HTERT RPE-1 (cell line): ENCODE results near the gene TFCP2L1.

Experiments used
- in situ Hi-C: fragments of 300-500 bp; cut with MboI; formaldehyde crosslinking; loops from 4 replicates; pipeline ENCODE4 v1.14.3; 2020; ENCODE audit warnings: low sequenced_read_pairs

Gene TFCP2L1

GRCh38 chr2:121243821-121244460, 41.1 kb downstream of the TFCP2L1 start:
- in situ Hi-C loops, result no loop called here

GRCh38 chr2:121242976-121243375, 42.0 kb downstream of the TFCP2L1 start:
- in situ Hi-C loops, result no loop called here

- in situ Hi-C loops, result no loop called here
These were observed 42.7 kb downstream of the TFCP2L1 start for GRCh38 chr2:121242175-121242875.

- in situ Hi-C loops, result no loop called here
These were observed 43.5 kb downstream of the TFCP2L1 start for GRCh38 chr2:121241466-121241865.

GRCh38 chr2:121240436-121240835, 44.6 kb downstream of the TFCP2L1 start:
- in situ Hi-C loops, result no loop called here

GRCh38 chr2:121239969-121240368, 45.0 kb downstream of the TFCP2L1 start:
- in situ Hi-C loops, result no loop called here

GRCh38 chr2:121239471-121239870, 45.5 kb downstream of the TFCP2L1 start:
- in situ Hi-C loops, result no loop called here

- in situ Hi-C loops, result no loop called here
These were observed 46.2 kb downstream of the TFCP2L1 start for GRCh38 chr2:121238828-121239227.

GRCh38 chr2:121237980-121238665, 46.9 kb downstream of the TFCP2L1 start:
- in situ Hi-C loops, result no loop called here

- in situ Hi-C loops, result no loop called here
These were observed 47.5 kb downstream of the TFCP2L1 start for GRCh38 chr2:121237336-121237979.

GRCh38 chr2:121236650-121237180, 48.3 kb downstream of the TFCP2L1 start:
- in situ Hi-C loops, result no loop called here

GRCh38 chr2:121236101-121236640, 48.8 kb downstream of the TFCP2L1 start:
- in situ Hi-C loops, result no loop called here

GRCh38 chr2:121235542-121235941, 49.5 kb downstream of the TFCP2L1 start:
- in situ Hi-C loops, result no loop called here

- in situ Hi-C loops, result no loop called here
These were observed 50.2 kb downstream of the TFCP2L1 start for GRCh38 chr2:121234791-121235190.

GRCh38 chr2:121234144-121234543, 50.9 kb downstream of the TFCP2L1 start:
- in situ Hi-C loops, result no loop called here

- in situ Hi-C loops, result no loop called here
These were observed 51.4 kb downstream of the TFCP2L1 start for GRCh38 chr2:121233486-121234110.

- in situ Hi-C loops, result no loop called here
These were observed 52.3 kb downstream of the TFCP2L1 start for GRCh38 chr2:121232626-121233265.

GRCh38 chr2:121231385-121232000, 53.5 kb downstream of the TFCP2L1 start:
- in situ Hi-C loops, result no loop called here

GRCh38 chr2:121228521-121228920, 56.5 kb downstream of the TFCP2L1 start:
- in situ Hi-C loops, result no loop called here
